HepG2 (cell line): ENCODE results near the gene PACS1. TPM values are rescaled to one million over a fixed set of nuclear protein-coding genes. Genes with fewer than 3 reads are reported as not detected.

Experiments used
- AHR ChIP-seq: IDR thresholded peaks from 2 replicates; pipeline ENCODE4 v1.6.1; 2018; ENCODE audit warnings: missing genetic modification reagents, missing compliant biosample characterization
- ARHGAP35 ChIP-seq: sonication (generic); formaldehyde crosslinking; IDR thresholded peaks from 2 replicates; pipeline ENCODE4 v1.9.0; 2022; ENCODE audit warnings: mild to moderate bottlenecking, inconsistent platforms, moderate library complexity, missing genetic modification reagents, borderline replicate concordance
- ARNTL ChIP-seq: sonication (generic); formaldehyde crosslinking; IDR thresholded peaks from 2 replicates; pipeline ENCODE4 v1.4.0; 2020; ENCODE audit warnings: mild to moderate bottlenecking, missing genetic modification reagents
- CREB1 ChIP-seq, 2 experiments: fragments of 450-650 bp in 1 of 2; IDR thresholded peaks; 2 replicates each; pipeline ENCODE4 v1.6.1; 2016 to 2017; ENCODE audit warnings: control low read depth in 1 of 2, mild to moderate bottlenecking in 1 of 2, missing compliant biosample characterization in 1 of 2, missing genetic modification characterization in 1 of 2
- FOSL2 ChIP-seq: sonication (generic); formaldehyde crosslinking; IDR thresholded peaks from 2 replicates; pipeline ENCODE4 v1.4.0; 2020; ENCODE audit warnings: missing genetic modification reagents
- GPBP1L1 ChIP-seq: sonication (generic); formaldehyde crosslinking; IDR thresholded peaks from 2 replicates; pipeline ENCODE4 v1.5.0; 2020; ENCODE audit warnings: mild to moderate bottlenecking, missing genetic modification reagents
- HOXA9 ChIP-seq: sonication (generic); formaldehyde crosslinking; IDR thresholded peaks from 2 replicates; pipeline ENCODE4 v1.8.1; 2022; ENCODE audit warnings: missing genetic modification reagents, mild to moderate bottlenecking, moderate library complexity, borderline replicate concordance
- PRDM15 ChIP-seq: sonication (generic); formaldehyde crosslinking; IDR thresholded peaks from 2 replicates; pipeline ENCODE4 v1.4.0; 2020; ENCODE audit warnings: missing genetic modification reagents
- SIX1 ChIP-seq: sonication (generic); formaldehyde crosslinking; IDR thresholded peaks from 2 replicates; pipeline ENCODE4 v1.4.0; 2020; ENCODE audit warnings: missing genetic modification reagents, borderline replicate concordance
- TEAD3 ChIP-seq: optimal IDR thresholded peaks from 2 replicates; pipeline ENCODE3; 2016; ENCODE audit warnings: borderline replicate concordance
- TERF1 ChIP-seq: sonication (generic); formaldehyde crosslinking; IDR thresholded peaks from 2 replicates; pipeline ENCODE4 v1.8.0; 2022; ENCODE audit warnings: mild to moderate bottlenecking, missing genetic modification reagents, moderate library complexity
- UBTF ChIP-seq: sonication (generic); formaldehyde crosslinking; IDR thresholded peaks from 2 replicates; pipeline ENCODE4 v1.4.0; 2020; ENCODE audit warnings: mild to moderate bottlenecking, missing genetic modification reagents
- ZSCAN20 ChIP-seq: sonication (generic); formaldehyde crosslinking; IDR thresholded peaks from 2 replicates; pipeline ENCODE4 v1.4.0; 2020; ENCODE audit warnings: missing genetic modification reagents, mild to moderate bottlenecking, borderline replicate concordance
- polyA plus RNA-seq, 8 experiments: library from polyadenylated mRNA; depleted of rRNA in 3 of 8; stranded (reverse) in 7 of 8; unstranded in 1 of 8; fragments of >200 nt; fragmentation: Illumina TruSeq in 4 of 8; extraction: Trizol in 4 of 8; gene quantifications; 2 replicates each; pipeline versions ENCODE4 v1.2.1 to v1.2.3, GENCODE V29; 2011 to 2016; ENCODE audit warnings: low read depth in 4 of 8, missing spikeins in 1 of 8, mixed read lengths in 1 of 8; ENCODE audit not compliant: insufficient read depth in 1 of 8
- total RNA-seq, 5 experiments: library from RNA; depleted of rRNA; stranded (reverse); fragments of >200 nt; fragmentation: Illumina TruSeq; extraction: Trizol; gene quantifications; 2 replicates each; pipeline ENCODE4 v1.2.3, GENCODE V29; 2016; ENCODE audit warnings: low read depth in 1 of 5
- TF ChIP-seq, protein P1 (sequence below): sonication (generic); formaldehyde crosslinking; conservative IDR thresholded peaks from 2 replicates; pipeline ENCODE4 v1.8.0; 2022; ENCODE audit warnings: low read depth, missing genetic modification reagents
- TF ChIP-seq, protein P2 (sequence below): sonication (generic); formaldehyde crosslinking; conservative IDR thresholded peaks from 2 replicates; pipeline ENCODE4 v1.8.1; 2023; ENCODE audit warnings: missing genetic modification reagents

The PACS1 gene
- total and polyA plus RNA-seq, 2 of the 13 experiments (the other 11 are each of a cell fraction or from before 2014, with no cell fraction given) = 7.6 to 8.6 TPM

- TF ChIP-seq ARHGAP35 (CRISPR knock-in tag) (no peak), AHR (CRISPR knock-in tag) (no peak), UBTF (CRISPR knock-in tag) (no peak; the same call in 1 of the 2 replicates), TERF1 (CRISPR knock-in tag) (no peak), TEAD3 (CRISPR knock-in tag) (peak; percentile 24), ZSCAN20 (CRISPR knock-in tag) (no peak), GPBP1L1 (CRISPR knock-in tag) (no peak), PRDM15 (CRISPR knock-in tag) (no peak), CREB1 (IDR thresholded peaks at IDR 0.05) (peak; percentile 6; the same call in 1 of the 2 replicates), CREB1 (CRISPR knock-in tag; IDR thresholded peaks at IDR 0.05) (peak; percentile 76), SIX1 (CRISPR knock-in tag) (no peak), HOXA9 (CRISPR knock-in tag) (no peak), FOSL2 (CRISPR knock-in tag) (no peak; the same call in none of the 2 replicates), ARNTL (CRISPR knock-in tag) (no peak)
- TF ChIP-seq, protein P1, sequence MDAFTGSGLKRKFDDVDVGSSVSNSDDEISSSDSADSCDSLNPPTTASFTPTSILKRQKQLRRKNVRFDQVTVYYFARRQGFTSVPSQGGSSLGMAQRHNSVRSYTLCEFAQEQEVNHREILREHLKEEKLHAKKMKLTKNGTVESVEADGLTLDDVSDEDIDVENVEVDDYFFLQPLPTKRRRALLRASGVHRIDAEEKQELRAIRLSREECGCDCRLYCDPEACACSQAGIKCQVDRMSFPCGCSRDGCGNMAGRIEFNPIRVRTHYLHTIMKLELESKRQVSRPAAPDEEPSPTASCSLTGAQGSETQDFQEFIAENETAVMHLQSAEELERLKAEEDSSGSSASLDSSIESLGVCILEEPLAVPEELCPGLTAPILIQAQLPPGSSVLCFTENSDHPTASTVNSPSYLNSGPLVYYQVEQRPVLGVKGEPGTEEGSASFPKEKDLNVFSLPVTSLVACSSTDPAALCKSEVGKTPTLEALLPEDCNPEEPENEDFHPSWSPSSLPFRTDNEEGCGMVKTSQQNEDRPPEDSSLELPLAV = no peak
- TF ChIP-seq, protein P2, sequence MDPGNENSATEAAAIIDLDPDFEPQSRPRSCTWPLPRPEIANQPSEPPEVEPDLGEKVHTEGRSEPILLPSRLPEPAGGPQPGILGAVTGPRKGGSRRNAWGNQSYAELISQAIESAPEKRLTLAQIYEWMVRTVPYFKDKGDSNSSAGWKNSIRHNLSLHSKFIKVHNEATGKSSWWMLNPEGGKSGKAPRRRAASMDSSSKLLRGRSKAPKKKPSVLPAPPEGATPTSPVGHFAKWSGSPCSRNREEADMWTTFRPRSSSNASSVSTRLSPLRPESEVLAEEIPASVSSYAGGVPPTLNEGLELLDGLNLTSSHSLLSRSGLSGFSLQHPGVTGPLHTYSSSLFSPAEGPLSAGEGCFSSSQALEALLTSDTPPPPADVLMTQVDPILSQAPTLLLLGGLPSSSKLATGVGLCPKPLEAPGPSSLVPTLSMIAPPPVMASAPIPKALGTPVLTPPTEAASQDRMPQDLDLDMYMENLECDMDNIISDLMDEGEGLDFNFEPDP (CRISPR knock-in tag) = no peak
Observed at GRCh38 chr11:66119348-66120133, 49.5 kb downstream of the PACS1 start (continued).
